OCI-LY1 (cell line): ENCODE results near the gene KRT20.

ENCODE experiments used
- H2AFZ ChIP-seq: fragments of 200-600 bp; sonication (generic), shearing (Covaris generic); 2 replicates; pipeline ENCODE4 v1.6.0; 2014; ENCODE audit warnings: antibody characterized with exemption, mild to moderate bottlenecking, low read length
- H3F3A ChIP-seq: fragments of 200-600 bp; sonication (generic), shearing (Covaris generic); 2 replicates; pipeline ENCODE4 v1.6.0; 2014; ENCODE audit warnings: mild to moderate bottlenecking, antibody characterized with exemption, low read length, moderate library complexity; ENCODE audit not compliant: insufficient read depth
- H3K27ac ChIP-seq: fragments of 200-600 bp; sonication (generic); 2 replicates; pipeline ENCODE4 v1.5.1; 2014; ENCODE audit warnings: low read length, mixed run types, mild to moderate bottlenecking, low read depth; ENCODE audit not compliant: poor library complexity, severe bottlenecking
- H3K27me3 ChIP-seq: fragments of 200-600 bp; sonication (generic); 2 replicates; pipeline ENCODE4 v1.6.0; 2014; ENCODE audit warnings: antibody characterized with exemption, mild to moderate bottlenecking, low read length, moderate library complexity; ENCODE audit not compliant: insufficient read depth
- H3K36me3 ChIP-seq: fragments of 200-600 bp; sonication (generic); 2 replicates; pipeline ENCODE4 v1.6.1; 2014; ENCODE audit warnings: mild to moderate bottlenecking, antibody characterized with exemption, low read length, moderate library complexity, mixed read lengths; ENCODE audit not compliant: insufficient read depth
- H3K4me1 ChIP-seq: fragments of 200-600 bp; sonication (generic); 2 replicates; pipeline ENCODE4 v1.5.1; 2014; ENCODE audit warnings: mild to moderate bottlenecking, low read length, moderate library complexity; ENCODE audit not compliant: insufficient read depth, severe bottlenecking
- H3K4me2 ChIP-seq: fragments of 200-600 bp; sonication (generic), shearing (Covaris generic); 2 replicates; pipeline ENCODE4 v1.6.1; 2014; ENCODE audit warnings: low read length
- H3K4me3 ChIP-seq: fragments of 200-600 bp; sonication (generic); 2 replicates; pipeline ENCODE4 v1.5.1; 2014; ENCODE audit warnings: low read length, low read depth, mild to moderate bottlenecking, mixed read lengths; ENCODE audit not compliant: poor library complexity, severe bottlenecking
- H3K79me2 ChIP-seq: fragments of 200-600 bp; shearing (Covaris generic); 2 replicates; pipeline ENCODE4 v1.6.1; 2016; ENCODE audit warnings: mixed run types, low read length, mixed read lengths; ENCODE audit not compliant: insufficient read depth
- H3K9ac ChIP-seq: fragments of 200-600 bp; sonication (generic), shearing (Covaris generic); 2 replicates; pipeline ENCODE4 v1.6.1; 2014; ENCODE audit warnings: mild to moderate bottlenecking, low read length, mixed read lengths
- H3K9me2 ChIP-seq: fragments of 200-600 bp; sonication (generic), shearing (Covaris generic); 2 replicates; pipeline ENCODE4 v1.6.1; 2014; ENCODE audit warnings: low read depth, mild to moderate bottlenecking, low read length, mixed read lengths
- H3K9me3 ChIP-seq: fragments of 200-600 bp; shearing (Covaris generic); 2 replicates; pipeline ENCODE4 v1.6.1; 2014; ENCODE audit warnings: low read length, mixed read lengths
- H4K20me1 ChIP-seq: fragments of 200-600 bp; sonication (generic), shearing (Covaris generic); 2 replicates; pipeline ENCODE4 v1.6.0; 2016; ENCODE audit warnings: mild to moderate bottlenecking, low read length; ENCODE audit not compliant: insufficient read depth
- EZH2 ChIP-seq: fragments of 200-600 bp; sonication (generic), shearing (Covaris generic); IDR thresholded peaks from 2 replicates; pipeline ENCODE4 v1.8.0; 2017; ENCODE audit warnings: borderline replicate concordance, mixed run types, mild to moderate bottlenecking, antibody characterized with exemption, low read length, moderate library complexity, mixed read lengths
- TF ChIP-seq, protein P1 (sequence below): fragments of 200-600 bp; sonication (generic), shearing (Covaris generic); IDR thresholded peaks from 2 replicates; pipeline ENCODE4 v1.5.1; 2017; ENCODE audit warnings: mild to moderate bottlenecking, antibody characterized with exemption, low read length, moderate library complexity, mixed read lengths

KRT20 gene

DNA sequence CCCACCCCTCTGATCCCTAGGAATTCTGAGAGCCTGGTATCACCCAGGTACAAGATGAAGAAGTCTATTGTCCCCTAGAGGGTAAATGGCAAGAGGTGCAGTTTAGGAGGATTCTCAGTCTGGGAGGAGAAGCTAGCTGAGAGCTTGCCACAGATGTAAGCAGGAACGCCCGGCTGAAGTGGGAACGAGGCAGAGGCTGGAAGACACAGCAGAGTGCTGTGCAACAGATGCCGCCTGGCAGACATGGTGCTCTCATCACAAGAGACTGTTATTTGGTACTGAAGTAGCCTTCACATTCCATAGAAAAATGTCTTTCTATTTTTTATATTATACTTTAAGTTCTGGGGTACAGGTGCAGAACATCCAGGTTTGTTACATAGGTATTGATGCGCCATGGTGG lies 20.3 kb upstream of the KRT20 start:
- H3K27ac ChIP-seq = no peak overlapping the region
- H3K4me2 ChIP-seq = no peak overlapping the region
- H2AFZ ChIP-seq = no peak overlapping the region
- H3K36me3 ChIP-seq = no peaks in the 10 kb centered on the region
- no peaks in the 10 kb centered on the region for H3F3A ChIP-seq
- no peaks in the 10 kb centered on the region for H3K4me1 ChIP-seq
- no peaks in the 10 kb centered on the region for H3K79me2 ChIP-seq
- H3K9ac ChIP-seq = no peak overlapping the region
- no peaks in the 10 kb centered on the region; the same call in 1 of the 2 replicates for H3K27me3 ChIP-seq
- TF ChIP-seq, protein P1, sequence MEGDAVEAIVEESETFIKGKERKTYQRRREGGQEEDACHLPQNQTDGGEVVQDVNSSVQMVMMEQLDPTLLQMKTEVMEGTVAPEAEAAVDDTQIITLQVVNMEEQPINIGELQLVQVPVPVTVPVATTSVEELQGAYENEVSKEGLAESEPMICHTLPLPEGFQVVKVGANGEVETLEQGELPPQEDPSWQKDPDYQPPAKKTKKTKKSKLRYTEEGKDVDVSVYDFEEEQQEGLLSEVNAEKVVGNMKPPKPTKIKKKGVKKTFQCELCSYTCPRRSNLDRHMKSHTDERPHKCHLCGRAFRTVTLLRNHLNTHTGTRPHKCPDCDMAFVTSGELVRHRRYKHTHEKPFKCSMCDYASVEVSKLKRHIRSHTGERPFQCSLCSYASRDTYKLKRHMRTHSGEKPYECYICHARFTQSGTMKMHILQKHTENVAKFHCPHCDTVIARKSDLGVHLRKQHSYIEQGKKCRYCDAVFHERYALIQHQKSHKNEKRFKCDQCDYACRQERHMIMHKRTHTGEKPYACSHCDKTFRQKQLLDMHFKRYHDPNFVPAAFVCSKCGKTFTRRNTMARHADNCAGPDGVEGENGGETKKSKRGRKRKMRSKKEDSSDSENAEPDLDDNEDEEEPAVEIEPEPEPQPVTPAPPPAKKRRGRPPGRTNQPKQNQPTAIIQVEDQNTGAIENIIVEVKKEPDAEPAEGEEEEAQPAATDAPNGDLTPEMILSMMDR = no peak
- no peak for TF ChIP-seq EZH2
- H3K9me3 ChIP-seq = no peaks in the 10 kb centered on the region
- no peaks in the 10 kb centered on the region for H3K9me2 ChIP-seq
- no peaks in the 10 kb centered on the region for H4K20me1 ChIP-seq
- no peak overlapping the region for H3K4me3 ChIP-seq

DNA sequence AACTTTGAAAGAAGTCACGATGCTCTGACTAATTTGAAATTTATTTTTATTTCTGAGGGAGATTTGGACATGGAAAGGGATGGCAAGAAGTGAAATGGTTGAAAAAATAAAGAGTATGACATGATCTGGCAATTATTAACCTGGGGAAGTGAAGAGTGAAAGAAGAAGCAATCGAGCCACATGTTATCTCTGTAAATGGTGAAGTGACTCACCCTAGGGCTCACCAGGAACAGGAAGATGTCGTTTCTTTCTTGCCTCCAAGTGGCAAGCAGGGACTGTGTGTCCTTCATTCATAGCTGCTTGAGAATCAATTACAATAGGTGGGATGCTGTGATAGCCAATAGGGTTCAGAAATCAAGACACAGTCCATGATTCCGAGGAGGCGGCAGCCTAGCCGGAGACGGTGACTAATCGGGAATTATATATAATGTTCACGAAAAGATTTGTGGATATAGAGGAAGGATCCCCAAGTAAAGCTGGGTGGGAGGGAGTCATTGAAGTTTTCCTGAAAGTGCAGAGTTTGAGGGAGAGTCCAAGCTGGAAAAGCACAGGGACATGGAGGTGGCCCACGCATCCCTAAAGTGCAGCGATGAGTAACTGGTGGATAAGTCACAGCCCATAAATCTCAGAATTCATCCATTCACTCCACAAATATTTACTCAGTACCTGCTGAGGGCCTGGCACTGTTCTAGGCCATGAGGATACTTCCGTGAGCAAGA lies 18.2 kb upstream of the KRT20 start:
- Histone ChIP-seq H3K9ac (no peak overlapping the region), H3F3A (no peaks in the 10 kb centered on the region), H3K9me2 (no peaks in the 10 kb centered on the region), H3K9me3 (no peaks in the 10 kb centered on the region), H3K4me2 (no peak overlapping the region), H3K4me1 (no peaks in the 10 kb centered on the region), H2AFZ (no peak overlapping the region), H3K27ac (no peak overlapping the region), H4K20me1 (no peaks in the 10 kb centered on the region), H3K79me2 (no peaks in the 10 kb centered on the region), H3K36me3 (no peaks in the 10 kb centered on the region), H3K27me3 (no peaks in the 10 kb centered on the region), H3K4me3 (no peak overlapping the region)
- TF ChIP-seq, protein P1 = no peak
- no peak for TF ChIP-seq EZH2

DNA sequence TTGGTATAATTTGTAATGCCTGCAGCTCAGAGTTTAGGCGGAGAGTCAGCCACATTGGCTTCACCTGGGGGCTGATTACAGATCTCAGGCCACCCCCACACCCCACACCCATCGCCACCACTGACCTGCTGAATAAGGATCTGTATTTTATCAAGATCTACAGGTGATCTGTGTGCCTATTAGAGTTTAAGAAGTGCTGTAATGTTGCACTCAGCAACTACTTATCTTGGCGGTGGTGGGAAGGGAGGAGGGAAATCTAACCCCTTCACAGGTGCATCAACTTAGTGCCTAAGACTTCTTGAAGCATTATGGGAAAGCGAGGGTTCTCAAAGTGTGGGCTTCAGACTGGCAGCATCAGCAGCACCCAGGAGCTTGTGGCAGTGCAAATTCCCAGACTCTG lies 17.5 kb upstream of the KRT20 start:
- Histone ChIP-seq H3K27ac (no peak overlapping the region), H3K4me3 (no peak overlapping the region), H2AFZ (no peak overlapping the region), H4K20me1 (no peaks in the 10 kb centered on the region), H3K36me3 (no peaks in the 10 kb centered on the region), H3K79me2 (no peaks in the 10 kb centered on the region), H3K27me3 (no peaks in the 10 kb centered on the region), H3F3A (no peaks in the 10 kb centered on the region), H3K4me1 (no peaks in the 10 kb centered on the region), H3K4me2 (no peak overlapping the region), H3K9ac (no peak overlapping the region), H3K9me3 (no peaks in the 10 kb centered on the region), H3K9me2 (no peaks in the 10 kb centered on the region)
- no peak for TF ChIP-seq EZH2
- TF ChIP-seq, protein P1 = no peak
